Transverse colon (tissue), 4 donors: ENCODE measurements around the gene TNF. TPM values are rescaled to one million over a fixed set of nuclear protein-coding genes. Genes with fewer than 3 reads are reported as not detected.
A peak's percentile ranks its signal among the peaks of the same experiment; 100 is the strongest.

ENCODE experiments used
- DNase-seq: peaks from one replicate; pipeline ENCODE4 v3.0.0-alpha.2; 2019
- H3K27ac ChIP-seq, 4 donors: fragments of 200-600 bp; sonication (generic); 2 replicates each; pipeline ENCODE4 v1.5.1; 2016 to 2018; ENCODE audit warnings: inconsistent platforms in 4 of 4
- H3K27me3 ChIP-seq: fragments of 200-600 bp; sonication (generic); 2 replicates; pipeline ENCODE4 v1.5.1; 2017; ENCODE audit warnings: inconsistent platforms
- H3K36me3 ChIP-seq, 4 donors: fragments of 200-600 bp; sonication (generic); 2 replicates each; pipeline ENCODE4 v1.5.1; 2017 to 2019; ENCODE audit warnings: inconsistent platforms in 4 of 4
- H3K4me1 ChIP-seq, 4 donors: fragments of 200-600 bp; sonication (generic); 2 replicates each; pipeline ENCODE4 v1.5.1; 2017 to 2020; ENCODE audit warnings: inconsistent platforms in 4 of 4
- H3K4me3 ChIP-seq, 4 donors: fragments of 200-600 bp; sonication (generic); 1 replicate in 1 of 4; 2 replicates in 3 of 4; pipeline versions ENCODE4 v1.5.1 to v1.6.1; 2017 to 2019; ENCODE audit warnings: inconsistent platforms in 4 of 4
- H3K9me3 ChIP-seq, 2 donors: fragments of 200-600 bp; sonication (generic); 2 replicates each; pipeline ENCODE4 v1.5.1; 2017 to 2019; ENCODE audit warnings: inconsistent platforms in 2 of 2
- EP300 ChIP-seq: sonication (generic); formaldehyde crosslinking; IDR thresholded peaks from one replicate; pipeline ENCODE4 v1.6.1; 2017; ENCODE audit warnings: antibody characterized with exemption, low read depth
- POLR2A ChIP-seq: fragments of 450-650 bp; IDR thresholded peaks from one replicate; pipeline ENCODE4 v1.6.1; 2016; ENCODE audit warnings: antibody characterized with exemption, mild to moderate bottlenecking, moderate library complexity
- POLR2AphosphoS5 ChIP-seq, 3 donors: sonication (generic); formaldehyde crosslinking; IDR thresholded peaks; one replicate each; pipeline ENCODE4 v1.6.1; 2016; ENCODE audit warnings: antibody characterized with exemption in 3 of 3
- WGBS, 2 donors: methylation state at CpG; one replicate each; pipeline ENCODE4 v1.1.5; 2018; ENCODE audit warnings: low coverage in 1 of 2; 5-methylcytosine and 5-hydroxymethylcytosine counted together
- in situ Hi-C, 4 donors: fragments of 200-750 bp; cut with MboI; loops; one replicate each; pipeline versions ENCODE4 v1.15.0 to v1.15.1; 2017; ENCODE audit warnings: low sequenced_read_pairs in 3 of 4, low pct_ligation_motif_present in 1 of 4, low pct_unique_long_range_greater_than_20kb in 1 of 4
- intact Hi-C: fragments of 100-400 bp; cut with DNase I; formaldehyde crosslinking; loops from one replicate; pipeline ENCODE4 v1.15.1; 2023; ENCODE audit warnings: low total_unique reads
- total RNA-seq, 4 donors: library from RNA; depleted of rRNA; stranded (reverse); fragments of >200 nt; gene quantifications; one replicate each; pipeline ENCODE4 v1.1.0, GENCODE V29; 2016
- TF ChIP-seq, protein P1 (sequence below), 5 experiments: fragments of 200-600 bp in 3 of 5; fragments of 450-650 bp in 2 of 5; sonication (generic) in 3 of 5; IDR thresholded peaks; 1 replicate in 2 of 5; 2 replicates in 3 of 5; pipeline ENCODE4 v1.5.1; 2016 to 2017; ENCODE audit warnings: antibody characterized with exemption in 5 of 5, inconsistent platforms in 3 of 5, mild to moderate bottlenecking in 2 of 5, moderate library complexity in 1 of 5

TNF gene
- total RNA-seq, 4 donors from 2014 or later, result 0.41 to 1.1 TPM; not detected in 2

DNA sequence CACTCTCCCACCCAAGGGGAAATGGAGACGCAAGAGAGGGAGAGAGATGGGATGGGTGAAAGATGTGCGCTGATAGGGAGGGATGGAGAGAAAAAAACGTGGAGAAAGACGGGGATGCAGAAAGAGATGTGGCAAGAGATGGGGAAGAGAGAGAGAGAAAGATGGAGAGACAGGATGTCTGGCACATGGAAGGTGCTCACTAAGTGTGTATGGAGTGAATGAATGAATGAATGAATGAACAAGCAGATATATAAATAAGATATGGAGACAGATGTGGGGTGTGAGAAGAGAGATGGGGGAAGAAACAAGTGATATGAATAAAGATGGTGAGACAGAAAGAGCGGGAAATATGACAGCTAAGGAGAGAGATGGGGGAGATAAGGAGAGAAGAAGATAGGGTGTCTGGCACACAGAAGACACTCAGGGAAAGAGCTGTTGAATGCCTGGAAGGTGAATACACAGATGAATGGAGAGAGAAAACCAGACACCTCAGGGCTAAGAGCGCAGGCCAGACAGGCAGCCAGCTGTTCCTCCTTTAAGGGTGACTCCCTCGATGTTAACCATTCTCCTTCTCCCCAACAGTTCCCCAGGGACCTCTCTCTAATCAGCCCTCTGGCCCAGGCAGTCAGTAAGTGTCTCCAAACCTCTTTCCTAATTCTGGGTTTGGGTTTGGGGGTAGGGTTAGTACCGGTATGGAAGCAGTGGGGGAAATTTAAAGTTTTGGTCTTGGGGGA is 754 bp downstream of the TNF start:
- H3K4me3 ChIP-seq, result peak overlapping the region in 3 of 4 donors; percentile 12 to 37 (median 19)
- H3K9me3 ChIP-seq, result no peaks in the 10 kb centered on the region
- H3K27ac ChIP-seq, result peak overlapping the region; percentile 48 to 74 (median 72)
- intact Hi-C loops (no loop called here), in situ Hi-C loops (no loop called here)
- H3K27me3 ChIP-seq, result peaks cover under 1% of the 10 kb centered on the region
- peaks cover 0 to 13% (median 4%) of the 10 kb centered on the region in 4 donors for H3K4me1 ChIP-seq
- WGBS, 2 donors, result 57 to 80% methylated on average over 4 to 8 of the region's 8 CpGs
- no peak for DNase-seq
- no peak for TF ChIP-seq POLR2A
- TF ChIP-seq EP300, result no peak
- no peak for TF ChIP-seq POLR2AphosphoS5 (IDR thresholded peaks at IDR 0.05)
- TF ChIP-seq, protein P1, sequence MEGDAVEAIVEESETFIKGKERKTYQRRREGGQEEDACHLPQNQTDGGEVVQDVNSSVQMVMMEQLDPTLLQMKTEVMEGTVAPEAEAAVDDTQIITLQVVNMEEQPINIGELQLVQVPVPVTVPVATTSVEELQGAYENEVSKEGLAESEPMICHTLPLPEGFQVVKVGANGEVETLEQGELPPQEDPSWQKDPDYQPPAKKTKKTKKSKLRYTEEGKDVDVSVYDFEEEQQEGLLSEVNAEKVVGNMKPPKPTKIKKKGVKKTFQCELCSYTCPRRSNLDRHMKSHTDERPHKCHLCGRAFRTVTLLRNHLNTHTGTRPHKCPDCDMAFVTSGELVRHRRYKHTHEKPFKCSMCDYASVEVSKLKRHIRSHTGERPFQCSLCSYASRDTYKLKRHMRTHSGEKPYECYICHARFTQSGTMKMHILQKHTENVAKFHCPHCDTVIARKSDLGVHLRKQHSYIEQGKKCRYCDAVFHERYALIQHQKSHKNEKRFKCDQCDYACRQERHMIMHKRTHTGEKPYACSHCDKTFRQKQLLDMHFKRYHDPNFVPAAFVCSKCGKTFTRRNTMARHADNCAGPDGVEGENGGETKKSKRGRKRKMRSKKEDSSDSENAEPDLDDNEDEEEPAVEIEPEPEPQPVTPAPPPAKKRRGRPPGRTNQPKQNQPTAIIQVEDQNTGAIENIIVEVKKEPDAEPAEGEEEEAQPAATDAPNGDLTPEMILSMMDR (IDR thresholded peaks at IDR 0.05), result no peak
- no peaks in the 10 kb centered on the region for H3K36me3 ChIP-seq

DNA sequence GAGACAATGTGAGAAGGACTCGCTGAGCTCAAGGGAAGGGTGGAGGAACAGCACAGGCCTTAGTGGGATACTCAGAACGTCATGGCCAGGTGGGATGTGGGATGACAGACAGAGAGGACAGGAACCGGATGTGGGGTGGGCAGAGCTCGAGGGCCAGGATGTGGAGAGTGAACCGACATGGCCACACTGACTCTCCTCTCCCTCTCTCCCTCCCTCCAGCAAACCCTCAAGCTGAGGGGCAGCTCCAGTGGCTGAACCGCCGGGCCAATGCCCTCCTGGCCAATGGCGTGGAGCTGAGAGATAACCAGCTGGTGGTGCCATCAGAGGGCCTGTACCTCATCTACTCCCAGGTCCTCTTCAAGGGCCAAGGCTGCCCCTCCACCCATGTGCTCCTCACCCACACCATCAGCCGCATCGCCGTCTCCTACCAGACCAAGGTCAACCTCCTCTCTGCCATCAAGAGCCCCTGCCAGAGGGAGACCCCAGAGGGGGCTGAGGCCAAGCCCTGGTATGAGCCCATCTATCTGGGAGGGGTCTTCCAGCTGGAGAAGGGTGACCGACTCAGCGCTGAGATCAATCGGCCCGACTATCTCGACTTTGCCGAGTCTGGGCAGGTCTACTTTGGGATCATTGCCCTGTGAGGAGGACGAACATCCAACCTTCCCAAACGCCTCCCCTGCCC is 1.7 kb downstream of the TNF start:
- 64 to 70% methylated on average over 4 to 19 of the region's 19 CpGs for WGBS, 2 donors
- TF ChIP-seq POLR2A (no peak), POLR2AphosphoS5 (IDR thresholded peaks at IDR 0.05) (no peak), EP300 (no peak)
- TF ChIP-seq, protein P1 (IDR thresholded peaks at IDR 0.05), result no peak
- no peaks in the 10 kb centered on the region for H3K36me3 ChIP-seq
- in situ Hi-C loops, result no loop called here
- no peaks in the 10 kb centered on the region for H3K9me3 ChIP-seq
- peak overlapping the region in 1 of 4 donors; percentile 37 for H3K4me3 ChIP-seq
- DNase-seq, result peak; percentile 60
- peaks cover 5 to 22% (median 6%) of the 10 kb centered on the region in 4 donors for H3K4me1 ChIP-seq
- H3K27ac ChIP-seq, result peak overlapping the region in 2 of 4 donors; percentile 46 to 72
- intact Hi-C loops, result no loop called here
- peaks cover 7% of the 10 kb centered on the region for H3K27me3 ChIP-seq

DNA sequence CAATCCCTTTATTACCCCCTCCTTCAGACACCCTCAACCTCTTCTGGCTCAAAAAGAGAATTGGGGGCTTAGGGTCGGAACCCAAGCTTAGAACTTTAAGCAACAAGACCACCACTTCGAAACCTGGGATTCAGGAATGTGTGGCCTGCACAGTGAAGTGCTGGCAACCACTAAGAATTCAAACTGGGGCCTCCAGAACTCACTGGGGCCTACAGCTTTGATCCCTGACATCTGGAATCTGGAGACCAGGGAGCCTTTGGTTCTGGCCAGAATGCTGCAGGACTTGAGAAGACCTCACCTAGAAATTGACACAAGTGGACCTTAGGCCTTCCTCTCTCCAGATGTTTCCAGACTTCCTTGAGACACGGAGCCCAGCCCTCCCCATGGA is 2.2 kb downstream of the TNF start:
- H3K36me3 ChIP-seq, result no peaks in the 10 kb centered on the region

More for the DNA sequence above, 2.2 kb downstream of the TNF start:
- no peaks in the 10 kb centered on the region for H3K9me3 ChIP-seq
- no peak for DNase-seq
- WGBS, 2 donors, result 57 to 83% methylated on average over 1 to 3 of the region's 3 CpGs
- H3K27me3 ChIP-seq, result peaks cover 7% of the 10 kb centered on the region
- no peak overlapping the region for H3K4me3 ChIP-seq
- H3K27ac ChIP-seq, result peak overlapping the region in 1 of 4 donors; percentile 6
- in situ Hi-C loops (no loop called here), intact Hi-C loops (no loop called here)
- no peak for TF ChIP-seq POLR2A
- TF ChIP-seq, protein P1 (IDR thresholded peaks at IDR 0.05), result no peak
- TF ChIP-seq EP300, result no peak
- TF ChIP-seq POLR2AphosphoS5 (IDR thresholded peaks at IDR 0.05), result no peak
- peaks cover 6 to 28% (median 7%) of the 10 kb centered on the region in 4 donors for H3K4me1 ChIP-seq
